GM06990 (cell line): Measurements from ENCODE around the gene IDH3A.

Experiments
- DNase-seq: peaks from one replicate; pipeline ENCODE4 v3.0.0-alpha.2; 2011; ENCODE audit not compliant: insufficient read length; ENCODE audit errors: extremely low read depth
- H3K27me3 ChIP-seq: replicated peaks from 2 replicates; pipeline ENCODE4 v1.6.0; 2011; ENCODE audit warnings: low read length; ENCODE audit not compliant: control insufficient read depth, insufficient read depth
- H3K36me3 ChIP-seq: 2 replicates; pipeline ENCODE4 v1.5.1; 2011; ENCODE audit warnings: low read length; ENCODE audit not compliant: control insufficient read depth, insufficient read depth
- H3K4me3 ChIP-seq: replicated peaks from 2 replicates; pipeline ENCODE4 v1.5.1; 2011; ENCODE audit warnings: low read depth, mild to moderate bottlenecking, control low read depth, low read length
- CTCF ChIP-seq: IDR thresholded peaks from 2 replicates; pipeline ENCODE4 v1.5.1; 2011; ENCODE audit warnings: low read length, control low read depth, mild to moderate bottlenecking, inconsistent platforms; ENCODE audit not compliant: insufficient read depth, poor library complexity, severe bottlenecking

IDH3A gene

GRCh38 chr15:78108300-78109084 lies 40.7 kb upstream of the IDH3A start:
- TF ChIP-seq CTCF: peak; percentile 94
- Histone ChIP-seq H3K4me3 (no peak overlapping the region), H3K36me3 (no peaks in the 10 kb centered on the region), H3K27me3 (no peaks in the 10 kb centered on the region)
- DNase-seq: peak; percentile 61

- no peak overlapping the region for H3K4me3 ChIP-seq
- H3K27me3 ChIP-seq: no peaks in the 10 kb centered on the region
- no peaks in the 10 kb centered on the region for H3K36me3 ChIP-seq
- no peak for DNase-seq
- no peak for TF ChIP-seq CTCF
Measured at GRCh38 chr15:78109156-78109555, 40.0 kb upstream of the IDH3A start.

- DNase-seq: no peak
- no peak for TF ChIP-seq CTCF
- H3K27me3 ChIP-seq: no peaks in the 10 kb centered on the region
- H3K36me3 ChIP-seq: no peaks in the 10 kb centered on the region
- H3K4me3 ChIP-seq: no peak overlapping the region
Measured at GRCh38 chr15:78110096-78110495, 39.1 kb upstream of the IDH3A start.

GRCh38 chr15:78110916-78111475 lies 38.2 kb upstream of the IDH3A start:
- Histone ChIP-seq H3K4me3 (no peak overlapping the region), H3K27me3 (no peaks in the 10 kb centered on the region), H3K36me3 (no peaks in the 10 kb centered on the region)
- no peak for DNase-seq
- no peak for TF ChIP-seq CTCF

- Histone ChIP-seq H3K36me3 (no peaks in the 10 kb centered on the region), H3K27me3 (no peaks in the 10 kb centered on the region), H3K4me3 (no peak overlapping the region)
- DNase-seq: no peak
- TF ChIP-seq CTCF: no peak
Measured at GRCh38 chr15:78111788-78112187, 37.4 kb upstream of the IDH3A start.
